Activated T-cell treated with anti-CD3 and anti-CD28 coated beads, Interleukin-2, amount 50 U/mL, for 24 hours (primary cell): ENCODE data around the gene NDST1.

Experiments
- DNase-seq: peaks from one replicate; pipeline ENCODE4 v3.0.0-alpha.2; 2020
- H3K27ac Mint-ChIP-seq: 2 replicates; pipeline ENCODE4 v1.8.0; 2020; ENCODE audit warnings: mild to moderate bottlenecking, mixed read lengths
- H3K27me3 Mint-ChIP-seq: 2 replicates; pipeline ENCODE4 v1.8.0; 2020; ENCODE audit warnings: mixed read lengths
- H3K36me3 Mint-ChIP-seq: 2 replicates; pipeline ENCODE4 v1.8.0; 2020; ENCODE audit warnings: low read depth, mixed read lengths
- H3K4me1 Mint-ChIP-seq: 2 replicates; pipeline ENCODE4 v1.8.0; 2020; ENCODE audit warnings: low read depth, mixed read lengths
- H3K4me3 Mint-ChIP-seq: 2 replicates; pipeline ENCODE4 v1.8.0; 2020; ENCODE audit warnings: mild to moderate bottlenecking, moderate library complexity, mixed read lengths
- H3K9me3 Mint-ChIP-seq: 2 replicates; pipeline ENCODE4 v1.8.0; 2020; ENCODE audit warnings: mixed read lengths

NDST1 gene

GRCh38 chr5:150607105-150607504, 99.2 kb downstream of the NDST1 start:
- H3K27me3 Mint-ChIP-seq, result no peaks in the 10 kb centered on the region
- H3K36me3 Mint-ChIP-seq, result no peaks in the 10 kb centered on the region
- no peaks in the 10 kb centered on the region for H3K4me1 Mint-ChIP-seq
- no peak overlapping the region for H3K4me3 Mint-ChIP-seq
- no peaks in the 10 kb centered on the region for H3K9me3 Mint-ChIP-seq
- no peak overlapping the region for H3K27ac Mint-ChIP-seq
- no peak for DNase-seq
